Stromal cell of bone marrow (primary cell): ENCODE results near the gene TMEM151A.

Experiments
- DNase-seq: peaks from one replicate; pipeline ENCODE4 v3.0.0-alpha.2; 2012; ENCODE audit warnings: low read depth

TMEM151A gene

DNA sequence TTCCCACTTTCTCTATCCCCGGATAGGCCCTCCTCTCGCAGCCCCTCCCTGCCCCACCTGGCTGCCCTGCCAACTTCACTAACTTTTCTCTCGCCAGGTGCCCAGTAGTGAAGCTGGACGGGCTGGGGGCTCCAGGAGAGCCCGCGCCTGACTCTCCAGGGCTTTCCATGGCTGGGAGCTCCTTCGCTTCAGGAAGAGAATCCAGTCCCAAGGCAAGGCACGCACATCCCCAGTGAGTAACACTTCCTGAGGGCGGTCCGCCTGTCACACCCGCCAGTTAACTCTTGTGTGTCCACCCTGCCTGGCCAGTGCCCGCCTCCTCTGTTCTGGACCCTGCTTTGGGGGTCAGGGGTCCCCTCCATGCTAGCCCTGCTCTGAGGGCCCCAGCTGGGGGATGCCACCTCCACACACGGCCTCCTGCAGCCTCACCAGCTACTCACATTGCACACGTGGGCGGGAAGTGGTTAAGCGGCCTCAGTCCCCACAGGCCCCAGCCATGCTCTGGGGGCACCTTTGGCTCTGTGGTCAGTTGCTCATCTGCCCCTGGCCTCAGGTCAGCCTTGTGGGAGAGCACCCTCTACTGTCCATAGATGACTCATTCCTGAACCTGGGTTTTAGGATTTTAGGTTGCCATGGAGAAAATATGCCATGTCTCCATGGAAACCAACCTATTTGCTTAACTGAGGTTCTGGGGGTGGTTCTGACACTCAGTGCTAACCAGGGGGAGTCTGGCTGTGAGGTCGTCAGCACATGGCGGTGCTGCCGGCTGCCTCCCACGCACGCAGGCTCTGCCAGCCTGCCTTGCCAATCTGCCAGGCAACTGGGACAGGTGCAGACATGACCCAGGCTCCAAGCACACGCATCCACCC, 44.8 kb downstream of the TMEM151A start, which contains the start of gene RIN1:
Gene RIN1, minus strand, starts transcription at position 201 of the 869 bp plus-strand sequence. Its CDS starts 32 bp downstream, at position 169.
- peak; percentile 97 for DNase-seq

DNA sequence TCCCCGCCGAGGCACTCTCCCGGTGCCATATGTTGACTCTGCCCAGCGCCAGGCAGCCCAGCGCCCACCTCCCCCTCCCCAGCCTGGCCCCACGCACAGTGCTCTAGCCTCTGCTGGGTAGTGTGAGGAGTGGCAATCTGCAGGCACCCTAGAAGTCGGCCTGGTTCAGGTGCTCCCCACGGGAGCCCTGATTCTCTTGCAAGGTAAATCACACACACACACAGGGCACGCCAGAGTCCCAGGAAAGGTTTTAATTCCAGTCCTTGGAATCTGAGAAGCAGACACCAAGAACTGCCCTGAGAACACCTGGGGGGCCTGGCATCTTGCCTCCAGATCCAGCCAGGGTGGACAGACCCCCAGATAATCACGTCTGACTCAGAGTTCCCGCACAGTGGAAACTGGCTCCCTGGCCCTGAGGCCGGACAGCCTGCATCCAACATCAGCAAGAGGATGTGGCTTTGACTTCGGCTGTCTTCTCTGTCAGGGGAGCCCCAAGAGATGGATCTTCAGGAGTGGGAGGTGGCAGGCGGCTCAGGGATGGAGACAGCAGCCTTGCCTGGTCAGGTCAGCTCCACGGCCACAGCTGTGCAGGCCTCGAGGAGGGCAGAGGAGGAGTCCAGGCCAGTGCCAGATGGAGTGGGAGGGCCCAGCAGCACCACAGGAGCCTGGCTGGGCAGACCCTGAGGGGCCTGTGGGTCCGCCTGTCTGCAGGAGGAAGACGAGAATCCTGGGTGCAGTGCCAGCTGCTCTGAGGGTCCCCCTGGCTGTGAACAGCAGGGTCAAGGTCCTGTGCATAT, 45.6 kb downstream of the TMEM151A start:
- no peak for DNase-seq

DNA sequence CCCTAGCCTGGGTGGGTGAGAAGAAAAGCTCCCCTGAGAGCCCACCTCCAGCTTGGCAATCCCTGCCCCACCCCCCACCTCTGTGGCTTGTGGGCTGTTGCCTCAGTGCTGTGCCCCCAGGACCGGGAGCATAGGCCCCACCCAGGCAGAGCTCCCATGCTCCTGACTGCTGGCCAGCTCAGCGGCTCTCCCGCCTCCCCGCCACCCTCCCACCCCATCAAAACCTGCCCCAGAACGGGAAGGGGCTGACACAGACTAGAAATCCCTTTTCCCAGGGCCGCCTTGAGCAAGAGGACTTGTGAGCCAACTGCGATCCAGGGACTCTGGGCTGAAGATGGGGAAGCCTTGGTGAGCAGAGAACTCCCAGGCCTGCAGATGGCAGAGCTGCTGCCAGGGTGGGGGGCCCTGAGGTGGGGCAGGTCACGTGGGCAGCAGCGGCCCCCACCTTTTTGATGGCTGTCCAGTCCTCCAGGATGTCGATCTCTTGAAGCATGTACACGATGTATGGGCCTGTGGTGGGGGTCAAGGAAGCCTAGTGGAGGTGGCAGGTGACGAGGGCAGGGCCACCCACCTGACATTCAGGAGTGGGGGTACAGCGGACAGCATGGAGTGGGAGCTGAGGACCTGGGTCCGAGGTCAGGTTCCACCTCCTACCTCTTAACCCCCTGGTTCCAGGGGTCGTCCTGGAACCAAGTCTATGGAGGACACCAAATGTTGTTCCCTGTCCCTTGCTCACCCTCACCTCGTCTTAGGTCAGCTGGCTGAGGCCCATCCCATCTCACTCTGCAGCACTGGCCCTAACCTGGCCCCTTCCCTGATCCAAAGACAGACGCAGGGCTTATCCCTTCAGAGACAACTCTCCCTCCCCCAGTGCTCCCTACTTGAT, 46.8 kb downstream of the TMEM151A start:
- no peak for DNase-seq

GRCh38 chr11:66339162-66339675, 47.5 kb downstream of the TMEM151A start:
- DNase-seq: no peak

DNA sequence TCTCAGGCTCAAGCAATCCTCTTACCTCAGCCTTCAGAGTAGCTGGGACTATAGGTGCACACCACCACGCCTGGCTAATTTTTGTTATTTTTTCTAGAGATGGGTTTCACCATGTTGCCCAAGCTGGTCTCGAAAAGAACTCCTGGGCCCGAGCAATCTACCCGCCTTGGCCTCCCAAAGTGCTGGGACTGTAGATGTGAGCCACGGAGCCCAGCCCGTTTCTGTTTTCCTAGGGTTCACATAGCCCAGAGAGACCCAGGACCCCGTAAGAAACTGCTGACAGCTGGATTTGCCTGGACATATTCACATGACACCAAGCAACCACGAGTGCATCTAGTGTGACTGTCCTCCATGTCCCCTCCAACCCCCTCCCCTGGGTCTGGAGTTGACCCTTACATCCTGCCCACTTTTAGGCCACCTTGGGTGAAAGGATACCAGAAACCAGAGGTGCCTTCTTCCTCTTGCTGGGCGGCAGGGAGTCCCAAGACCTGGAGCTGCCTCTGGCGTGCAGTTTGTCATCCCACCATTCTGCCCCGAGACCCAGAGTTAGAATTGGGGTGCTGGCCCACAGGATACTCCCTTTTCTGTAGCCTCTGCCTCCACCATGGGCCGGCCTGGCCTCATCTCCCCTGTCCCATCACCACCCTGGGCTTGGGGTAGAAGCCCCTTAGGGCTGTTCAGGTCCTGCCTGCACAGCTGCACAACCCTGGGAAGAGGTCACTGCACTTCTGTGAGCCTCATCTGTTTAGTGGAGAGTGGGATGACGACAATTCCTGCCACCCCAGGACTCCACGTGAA, 48.2 kb downstream of the TMEM151A start:
- no peak for DNase-seq

DNA sequence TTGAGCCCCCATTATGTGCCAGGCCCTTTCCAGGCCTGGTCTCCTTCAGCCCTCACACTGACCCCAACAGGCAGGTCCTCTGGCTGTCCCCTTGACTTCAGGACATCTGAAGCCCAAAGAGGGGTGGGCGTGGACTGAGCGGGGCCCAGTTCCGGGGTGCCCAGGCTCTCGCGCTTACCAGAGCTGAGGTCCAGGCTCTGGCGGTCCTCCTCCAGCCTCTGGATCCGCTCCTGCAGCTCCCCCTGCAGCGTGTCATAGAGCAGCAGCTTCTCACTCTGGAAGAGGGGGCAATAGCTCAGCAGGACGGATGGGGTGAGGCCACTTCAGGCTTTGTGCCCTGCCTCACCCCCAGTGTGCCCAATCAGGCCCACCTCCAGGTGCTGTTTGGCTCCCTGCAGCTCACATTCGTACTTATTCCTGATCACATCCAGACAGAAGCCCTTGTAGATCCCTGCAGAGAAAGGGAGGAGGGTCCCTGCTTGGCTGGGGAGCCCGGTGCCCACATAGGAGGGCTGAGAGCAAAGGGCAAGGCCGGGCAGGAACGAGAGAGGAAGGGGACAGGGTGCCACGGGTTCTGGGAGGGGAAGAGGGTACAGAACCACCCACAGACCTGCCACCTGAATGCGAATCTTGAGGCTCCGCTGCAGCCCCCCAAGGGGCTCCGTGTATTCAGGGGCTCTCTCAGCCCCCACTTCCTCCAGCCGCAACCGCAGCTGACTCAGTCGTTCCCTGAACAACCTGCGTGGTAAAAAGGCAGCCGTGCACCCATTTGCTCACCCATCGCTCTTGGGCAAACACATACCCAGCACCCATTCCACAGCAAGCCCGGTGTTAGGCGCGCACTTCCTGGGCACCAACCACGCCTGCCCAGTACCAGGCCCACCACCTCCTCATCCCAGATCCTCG, 49.2 kb downstream of the TMEM151A start:
- no peak for DNase-seq

DNA sequence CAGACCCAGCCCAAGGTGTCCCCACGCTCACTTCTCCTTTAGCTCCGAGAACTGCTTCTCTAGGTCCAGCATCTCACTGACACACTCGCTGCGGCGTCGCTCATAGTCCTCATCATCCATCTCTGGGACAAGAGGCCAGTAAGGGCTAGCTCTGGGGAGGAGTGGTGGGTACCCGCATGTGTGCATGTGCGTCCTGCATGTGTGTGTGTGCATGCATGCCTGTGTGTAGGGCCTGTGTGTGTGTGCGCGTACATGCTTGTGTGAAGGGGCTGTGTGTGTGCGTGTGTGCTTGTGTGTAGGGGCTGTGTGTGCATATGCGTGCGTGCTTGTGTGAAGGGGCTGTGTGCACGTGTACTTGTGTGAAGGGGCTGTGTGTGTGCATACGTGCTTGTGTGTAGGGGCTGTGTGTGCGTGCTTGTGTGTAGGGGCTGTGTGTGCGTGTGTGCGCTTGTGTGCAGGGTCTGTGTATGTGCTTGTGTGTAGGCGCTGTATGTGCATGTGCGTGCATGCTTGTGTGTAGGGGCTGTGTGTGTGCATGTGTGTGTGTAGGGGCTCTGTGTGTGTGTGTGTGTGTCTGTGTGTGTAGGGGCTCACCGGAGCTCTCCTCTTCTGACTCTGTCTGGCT, 49.9 kb downstream of the TMEM151A start:
- no peak for DNase-seq

GRCh38 chr11:66343176-66343575, 51.5 kb downstream of the TMEM151A start:
- DNase-seq: no peak

DNA sequence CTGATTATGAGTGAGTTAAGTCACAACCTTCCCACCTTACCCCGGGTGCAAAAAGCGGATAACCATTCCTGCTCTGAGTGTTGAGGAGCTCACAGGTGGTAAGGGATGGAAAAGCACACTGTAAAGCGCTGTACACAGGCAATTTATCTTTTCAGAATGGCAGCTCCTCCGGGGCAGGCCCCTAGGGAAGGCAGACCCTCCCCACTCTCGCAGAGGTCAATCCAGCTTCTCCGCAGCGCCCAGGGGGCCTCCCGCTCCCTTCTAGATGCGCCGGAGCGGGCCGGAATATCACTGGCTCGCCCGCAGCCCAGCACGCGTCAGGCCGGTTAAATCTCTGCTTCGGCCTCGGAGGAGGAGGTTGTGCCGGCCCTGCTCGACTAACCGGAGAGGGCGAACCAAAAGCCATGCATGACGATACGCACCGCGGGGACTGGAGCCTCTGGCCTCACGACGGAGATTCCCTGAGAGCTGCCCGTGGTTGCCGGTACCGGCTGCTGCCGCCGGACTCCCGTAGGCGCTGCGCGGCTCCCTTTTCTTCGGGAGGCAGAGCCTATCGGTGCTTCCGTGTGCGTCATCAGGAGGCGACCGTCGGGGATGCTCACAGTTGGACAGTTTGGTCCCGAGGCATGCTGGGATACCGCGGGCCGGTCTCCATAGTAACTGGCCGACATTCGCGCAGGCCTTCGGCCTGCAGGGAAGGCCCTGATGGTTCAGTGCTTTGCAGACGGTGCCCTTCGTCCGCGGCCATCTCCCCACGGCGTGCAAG, 53.0 kb downstream of the TMEM151A start, which contains the start of gene BRMS1:
Gene BRMS1, minus strand, starts transcription at position 555 of the 766 bp plus-strand sequence. CDS start 2,870 bp downstream, outside the sequence.
- peak; percentile 97 for DNase-seq

- DNase-seq: no peak
These were observed 53.6 kb downstream of the TMEM151A start for GRCh38 chr11:66345316-66345649.
